HG03571 (cell line): ENCODE data around the gene KDM4C.
"Not testable (repeated sequence)": the region's sequence is repeated elsewhere in the genome, so short reads cannot be mapped to it uniquely, and the experiment has no call there.

ENCODE experiments used
- ATAC-seq: cut with Tn5 transposase; IDR thresholded peaks from one replicate; pipeline ENCODE4 v1.9.1; 2021; ENCODE audit not compliant: unreplicated experiment

KDM4C gene

DNA sequence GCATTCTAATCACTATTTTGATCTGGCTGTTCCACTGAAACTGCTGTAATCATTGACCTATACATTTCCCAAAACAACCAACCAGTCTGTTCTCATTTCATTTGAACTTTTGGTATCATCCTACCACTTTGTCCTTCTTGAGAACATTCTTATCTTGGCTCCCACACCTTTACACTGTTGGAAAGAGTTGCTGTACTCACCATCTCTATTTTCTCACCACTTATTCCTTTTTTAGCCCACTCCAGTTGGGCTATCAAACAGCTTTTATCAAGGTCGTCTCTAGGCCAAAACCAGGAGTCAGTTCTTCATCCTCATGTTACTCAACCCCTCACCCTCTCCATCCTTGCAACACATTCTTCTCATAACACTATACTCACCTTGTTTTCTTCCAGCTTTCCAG is 170.1 kb downstream of the KDM4C start:
- ATAC-seq, result no peak

GRCh38 chr9:6928863-6929262 is 171.1 kb downstream of the KDM4C start:
- no peak for ATAC-seq

GRCh38 chr9:6929441-6930215 is 171.9 kb downstream of the KDM4C start:
- no peak for ATAC-seq

DNA sequence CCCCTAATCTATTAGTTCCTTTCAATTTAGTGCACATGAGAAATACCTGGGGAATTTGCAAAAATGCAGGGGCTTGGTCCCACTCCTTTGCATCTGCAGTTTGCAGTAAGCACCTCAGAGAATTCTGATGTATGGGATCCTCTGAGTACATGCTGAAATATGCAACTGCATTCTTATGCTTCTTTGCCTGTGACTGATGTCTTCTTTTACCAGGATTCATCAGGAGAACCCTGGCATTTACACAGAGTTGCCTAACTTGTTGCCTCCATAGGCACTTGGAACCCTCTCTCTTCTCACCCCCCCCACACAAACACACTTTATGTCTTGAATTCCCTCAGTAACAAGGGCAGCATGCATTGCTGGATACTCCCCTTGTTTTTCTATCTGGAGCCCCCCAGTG is 173.1 kb downstream of the KDM4C start:
- ATAC-seq, result no peak

GRCh38 chr9:6931913-6932312 is 174.1 kb downstream of the KDM4C start:
- ATAC-seq, result peak; percentile 53

GRCh38 chr9:6936103-6936502 is 178.3 kb downstream of the KDM4C start:
- no peak for ATAC-seq

DNA sequence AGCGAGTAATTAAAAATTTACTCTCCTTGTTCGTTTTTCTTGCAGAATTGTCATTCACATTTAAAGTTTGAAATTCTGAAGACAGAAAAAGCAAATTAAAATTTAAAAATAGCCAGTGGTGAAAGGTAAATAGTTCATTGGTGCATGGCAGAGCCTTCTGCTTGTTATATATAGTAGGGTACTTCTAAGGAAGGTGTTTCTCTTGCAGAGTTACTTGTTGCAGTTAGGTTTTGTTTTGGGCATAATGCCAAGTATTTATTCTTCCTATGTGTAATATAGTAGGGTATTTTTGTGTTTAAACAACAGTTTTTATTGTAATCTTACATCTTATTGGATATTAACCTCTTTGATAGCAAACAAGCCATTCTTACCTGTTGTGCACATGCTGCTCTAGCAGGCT is 179.4 kb downstream of the KDM4C start:
- no peak for ATAC-seq

GRCh38 chr9:6938447-6938846 is 180.7 kb downstream of the KDM4C start:
- no peak for ATAC-seq

DNA sequence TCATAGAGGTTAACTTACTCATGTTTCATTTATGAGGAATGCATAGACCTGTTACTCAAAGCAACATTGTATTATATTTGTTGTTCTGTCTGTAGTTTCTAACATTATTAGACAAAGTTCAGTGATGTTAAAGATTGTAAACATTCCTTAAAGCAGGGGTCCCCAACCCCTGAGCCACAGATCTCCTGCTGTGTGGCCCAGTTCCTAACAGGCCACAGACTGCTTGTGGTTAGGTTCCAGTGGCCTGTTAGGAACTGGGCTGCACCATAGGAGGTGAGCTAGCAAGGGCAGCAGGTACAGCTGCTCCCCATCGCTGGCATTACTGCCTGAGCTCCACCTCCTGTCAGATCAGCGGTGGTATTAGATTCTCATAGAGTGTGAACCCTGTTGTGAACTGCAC is 181.1 kb downstream of the KDM4C start:
- no peak for ATAC-seq

- ATAC-seq, result no peak
Measured at GRCh38 chr9:6941501-6941900, 183.7 kb downstream of the KDM4C start.

- no peak for ATAC-seq
Measured at GRCh38 chr9:6942406-6942805, 184.6 kb downstream of the KDM4C start.

GRCh38 chr9:6943293-6943692 is 185.5 kb downstream of the KDM4C start:
- ATAC-seq, result no peak

DNA sequence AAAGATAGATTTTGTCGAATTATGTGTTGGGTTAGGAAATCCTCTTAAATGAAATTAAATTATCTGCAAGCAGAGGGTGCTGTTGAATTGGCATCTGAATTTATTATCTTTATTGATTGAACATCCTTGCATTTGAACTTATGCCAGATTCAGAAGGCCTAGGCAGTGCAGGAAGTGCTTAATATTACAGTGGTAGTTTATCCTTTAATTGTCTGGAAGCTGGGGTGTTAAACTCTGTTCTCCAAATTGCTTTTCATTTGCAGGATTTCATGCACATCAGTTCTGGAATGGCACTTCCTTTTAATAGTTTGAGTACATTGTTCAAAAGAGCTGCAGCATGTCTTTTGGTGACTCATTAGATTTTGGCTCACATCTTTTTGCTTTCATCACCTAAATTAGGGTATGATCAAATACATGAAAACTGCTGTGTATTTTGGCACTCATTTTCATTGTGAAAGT is 186.3 kb downstream of the KDM4C start:
- no peak for ATAC-seq

- ATAC-seq, result no peak
Measured at GRCh38 chr9:6944896-6945295, 187.1 kb downstream of the KDM4C start.

- no peak for ATAC-seq
Measured at GRCh38 chr9:6945816-6946215, 188.0 kb downstream of the KDM4C start.

GRCh38 chr9:6946583-6947166 is 188.9 kb downstream of the KDM4C start:
- no peak for ATAC-seq

- not testable (repeated sequence) for ATAC-seq
Measured at GRCh38 chr9:6948921-6949320, 191.1 kb downstream of the KDM4C start.

DNA sequence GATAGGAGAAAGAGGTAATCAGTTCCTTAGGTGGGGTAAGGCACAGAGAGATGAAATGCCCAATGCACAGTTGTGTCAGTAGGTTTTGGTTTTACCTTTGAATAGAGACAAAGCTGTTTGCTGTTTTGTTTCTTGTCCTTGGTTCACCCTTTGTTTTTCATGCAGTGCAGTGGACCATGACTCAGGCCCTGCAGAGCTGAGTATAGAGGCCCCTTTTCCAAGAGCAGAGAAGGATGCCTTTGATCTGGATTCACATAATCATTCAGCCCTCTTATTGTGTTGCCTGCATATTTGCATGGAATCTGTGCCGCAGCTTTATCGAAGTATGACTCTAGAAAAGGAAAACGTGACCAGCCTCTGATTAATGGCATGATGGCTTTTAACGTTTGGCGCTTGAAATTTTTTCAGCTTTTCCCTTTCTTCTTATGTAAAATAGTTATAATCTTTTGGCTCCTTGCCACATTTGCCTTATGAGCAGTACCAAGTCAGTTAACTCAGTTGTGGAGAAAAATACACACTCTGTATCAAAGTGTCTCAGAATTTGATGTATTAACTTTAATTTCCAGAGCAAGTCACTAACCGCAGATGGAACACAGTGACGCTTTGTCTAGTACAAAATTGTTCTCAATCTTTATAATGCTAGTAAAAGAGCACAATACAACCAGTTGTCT is 197.6 kb downstream of the KDM4C start:
- ATAC-seq, result no peak

- no peak for ATAC-seq
Measured at GRCh38 chr9:6956879-6957278, 199.1 kb downstream of the KDM4C start.

DNA sequence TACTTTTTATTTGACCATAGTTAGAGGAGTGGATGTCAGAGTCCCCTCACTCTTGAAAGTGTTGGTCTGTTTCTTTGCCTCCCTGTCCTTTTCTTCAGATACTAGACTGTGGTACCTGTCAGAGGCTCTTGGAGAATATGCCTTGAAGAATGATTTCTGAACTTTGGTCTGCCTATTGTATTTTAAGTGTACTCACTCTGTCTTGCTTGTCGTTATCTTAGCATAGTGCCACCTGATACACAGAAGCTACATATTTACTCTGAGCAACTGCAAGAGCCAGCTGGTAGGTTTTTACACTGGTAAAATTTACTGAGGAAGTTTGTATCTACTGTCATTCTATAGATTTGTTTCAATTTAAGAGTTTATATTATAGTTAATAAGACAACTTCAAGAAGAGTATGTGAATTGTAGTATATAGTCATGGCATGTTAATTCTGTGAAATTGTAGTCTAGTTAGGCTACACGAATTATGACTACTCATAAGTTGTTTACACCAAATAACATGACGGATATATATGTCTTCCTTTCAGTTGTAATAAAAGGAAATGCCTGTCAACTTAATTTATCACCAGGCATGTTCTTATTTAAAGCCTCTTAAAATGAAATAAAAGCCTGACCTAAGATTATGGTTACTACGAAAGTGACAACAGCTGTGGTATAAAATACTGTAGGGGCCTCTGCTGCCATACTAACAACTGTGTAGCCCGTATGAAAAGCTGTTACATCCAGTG is 201.7 kb downstream of the KDM4C start:
- no peak for ATAC-seq

DNA sequence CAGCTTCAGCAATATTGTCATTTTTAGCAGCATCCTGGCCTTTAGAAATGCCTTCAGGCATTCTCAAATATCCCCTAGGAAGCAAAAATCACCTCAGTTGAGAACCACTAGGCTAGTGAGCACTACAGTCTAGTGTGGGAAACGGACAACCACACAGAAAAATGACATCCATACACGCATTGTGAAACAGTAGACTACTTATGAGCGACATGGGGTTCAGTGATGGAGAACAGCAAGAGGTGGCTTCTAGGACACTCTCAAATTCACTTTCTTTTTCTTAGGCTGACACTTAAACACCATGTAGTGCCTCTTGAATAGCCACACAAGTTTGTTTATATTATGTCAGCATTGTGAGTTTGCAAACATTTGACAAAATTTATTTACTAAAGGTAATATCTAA is 203.0 kb downstream of the KDM4C start:
- no peak for ATAC-seq
